HG03457 (cell line): ENCODE data around the gene GPR15.

Experiments used
- ATAC-seq: cut with Tn5 transposase; IDR thresholded peaks from one replicate; pipeline ENCODE4 v1.9.1; 2021; ENCODE audit warnings: moderate number of reproducible peaks; ENCODE audit not compliant: unreplicated experiment

GPR15 gene

DNA sequence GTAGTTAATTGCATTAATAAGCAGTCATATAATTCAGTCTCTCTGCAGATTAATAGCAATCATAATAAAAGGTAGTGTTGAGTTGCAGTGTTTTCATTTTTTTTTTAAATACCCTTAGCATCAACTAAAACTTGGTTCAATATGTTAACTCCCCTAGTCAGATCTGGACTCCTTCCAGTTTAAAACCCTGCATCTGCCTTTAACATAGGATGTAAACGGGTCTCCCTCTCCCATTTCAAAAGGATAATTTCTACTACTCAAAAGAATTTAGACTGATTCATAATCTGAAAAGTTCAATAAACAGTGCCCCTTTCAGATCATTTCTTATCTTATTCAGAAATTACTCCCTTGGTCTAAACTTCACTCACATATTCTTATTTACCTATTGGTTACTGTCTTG, 50.3 kb downstream of the GPR15 start:
- no peak for ATAC-seq

- ATAC-seq: no peak
Measured at GRCh38 chr3:98583766-98584165, 52.0 kb downstream of the GPR15 start.
